Smooth muscle cell of the umbilical artery (primary cell): ENCODE measurements around the gene PFKM. TPM values are rescaled to one million over a fixed set of nuclear protein-coding genes. Genes with fewer than 3 reads are reported as not detected.

ENCODE experiments used
- total RNA-seq: library from RNA; depleted of rRNA; stranded (reverse); fragments of >200 nt; gene quantifications from 2 replicates; pipeline ENCODE4 v1.2.3, GENCODE V29; 2014

Gene PFKM
- total RNA-seq = 97.2 and 108 TPM in 2 replicates

DNA sequence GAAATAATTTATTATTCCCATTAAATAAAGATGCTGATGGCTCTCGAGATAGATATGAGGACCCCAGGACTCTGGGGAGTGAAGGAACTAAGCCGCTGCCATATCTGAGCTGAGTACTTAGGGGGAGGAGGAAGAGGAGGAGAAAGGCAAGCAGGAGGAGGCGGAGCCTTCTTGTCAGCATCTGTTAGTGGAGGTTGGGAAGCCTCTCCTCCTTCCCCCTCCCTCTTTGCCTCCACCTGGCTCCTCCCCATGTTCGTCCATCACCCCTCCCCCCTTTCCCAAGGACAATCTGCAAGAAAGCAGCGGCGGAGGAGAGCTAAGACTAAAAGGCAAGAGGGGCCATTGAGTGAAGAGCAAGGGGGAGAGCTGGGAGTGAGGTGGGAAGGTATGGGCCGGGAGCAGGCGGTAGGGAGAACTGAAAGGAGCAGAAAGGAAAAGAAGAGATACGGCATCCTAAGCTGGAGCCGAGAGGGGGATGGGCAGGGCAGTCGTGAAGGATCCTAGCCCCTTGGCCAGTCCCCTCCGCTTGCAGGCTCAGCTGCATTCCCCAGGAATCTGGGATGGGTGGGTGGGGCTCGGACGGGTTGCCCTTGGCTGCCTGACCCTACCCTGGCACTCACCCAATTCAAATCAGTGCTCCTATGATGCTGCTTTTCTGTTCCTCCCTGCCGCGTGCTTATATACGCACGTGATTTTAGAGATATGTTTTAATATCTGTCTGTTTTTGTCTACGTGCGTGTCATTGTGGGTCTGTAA lies at the start of gene PFKM:
PFKM (plus strand) TSS at position 287 of the 756 bp plus-strand sequence. CDS start 3,411 bp downstream, outside the sequence.

DNA sequence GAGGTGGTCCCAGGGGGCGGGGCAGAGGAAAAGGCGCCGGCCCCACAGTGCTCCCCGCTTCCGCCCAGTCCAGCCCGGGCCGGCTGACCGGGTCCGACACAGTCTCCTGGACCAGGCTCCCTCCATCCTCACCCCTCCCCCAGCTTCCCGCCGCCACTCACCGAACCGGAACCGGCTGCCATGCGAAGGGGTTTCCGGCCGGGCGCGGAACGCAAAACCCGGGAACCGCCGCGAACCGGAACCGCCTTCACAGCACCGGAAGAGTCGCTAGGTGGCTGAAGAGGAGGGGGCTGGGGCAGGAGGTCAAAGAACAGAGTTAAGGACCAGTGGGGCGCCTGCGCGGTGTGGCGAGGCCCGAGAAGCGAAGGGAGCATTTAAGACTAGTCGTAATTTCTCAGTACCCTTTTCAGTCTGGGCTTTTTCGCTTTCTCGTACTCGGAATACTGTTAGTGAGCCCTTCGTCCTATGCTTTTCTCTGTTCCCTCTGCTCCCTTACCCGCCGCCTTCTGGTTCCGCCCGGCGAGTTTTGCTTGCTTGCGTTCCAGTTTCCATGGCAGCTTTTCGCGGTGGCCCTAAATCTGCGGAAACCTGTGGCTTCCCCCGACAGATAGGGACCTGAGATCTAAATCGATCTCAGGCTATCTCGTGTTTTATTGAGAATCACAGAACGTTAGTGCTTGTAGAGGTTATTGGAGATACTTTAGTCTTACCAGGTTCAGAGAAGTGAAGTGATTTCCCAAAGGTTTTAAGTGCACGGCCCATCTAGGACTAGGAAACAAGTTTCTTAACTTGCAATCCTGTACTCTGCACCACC lies 13.1 kb upstream of the PFKM start, which contains the start of gene SENP1:
SENP1 (minus strand) TSS at position 213 of the 814 bp plus-strand sequence. CDS start 4,607 bp downstream, outside the sequence.

DNA sequence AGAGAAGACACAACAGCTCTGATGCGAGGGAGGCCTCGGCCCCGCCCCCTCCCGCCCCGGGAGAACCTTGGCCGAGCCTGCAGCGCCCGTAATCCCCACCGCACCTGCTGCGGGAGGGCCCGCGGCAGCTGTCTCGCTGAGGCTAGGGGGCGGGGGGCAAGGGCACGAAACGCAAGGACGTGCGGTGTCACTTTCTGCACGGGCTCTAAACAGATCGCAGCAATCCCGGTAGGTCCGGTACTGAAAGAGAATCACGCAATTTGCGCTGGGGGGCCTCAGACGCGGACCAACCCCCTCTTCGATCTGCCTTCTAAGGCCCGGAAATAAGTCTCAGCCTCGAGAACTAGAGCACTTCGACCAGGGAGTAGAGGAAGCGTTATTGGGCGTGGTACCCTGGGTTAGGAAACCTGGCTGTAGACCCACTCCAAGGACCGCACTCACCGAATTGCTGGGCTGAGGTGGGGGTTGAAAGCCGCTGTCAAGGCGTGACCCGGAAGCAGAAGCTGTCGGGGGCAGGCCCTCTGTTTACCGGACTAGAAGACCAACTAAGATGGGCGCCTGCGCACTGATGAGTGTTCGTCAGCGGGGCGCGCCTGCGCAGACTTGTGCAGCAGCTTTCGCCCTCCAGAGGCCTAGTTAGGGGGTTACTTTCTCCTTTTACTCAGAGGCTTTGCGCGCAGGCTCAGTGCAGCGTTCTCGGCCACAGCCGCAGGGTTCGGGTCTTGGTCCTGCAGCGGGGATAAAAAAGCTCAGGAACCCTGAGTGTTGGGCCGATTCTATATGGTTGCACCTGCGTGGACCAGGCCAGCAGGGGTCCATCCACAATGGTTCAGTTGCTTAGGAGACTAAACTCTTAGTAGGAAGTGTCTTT lies 38.1 kb downstream of the PFKM start, which contains the start of gene ASB8:
ASB8 (minus strand) TSS at position 498 of the 871 bp plus-strand sequence. CDS start 4,019 bp downstream, outside the sequence.

DNA sequence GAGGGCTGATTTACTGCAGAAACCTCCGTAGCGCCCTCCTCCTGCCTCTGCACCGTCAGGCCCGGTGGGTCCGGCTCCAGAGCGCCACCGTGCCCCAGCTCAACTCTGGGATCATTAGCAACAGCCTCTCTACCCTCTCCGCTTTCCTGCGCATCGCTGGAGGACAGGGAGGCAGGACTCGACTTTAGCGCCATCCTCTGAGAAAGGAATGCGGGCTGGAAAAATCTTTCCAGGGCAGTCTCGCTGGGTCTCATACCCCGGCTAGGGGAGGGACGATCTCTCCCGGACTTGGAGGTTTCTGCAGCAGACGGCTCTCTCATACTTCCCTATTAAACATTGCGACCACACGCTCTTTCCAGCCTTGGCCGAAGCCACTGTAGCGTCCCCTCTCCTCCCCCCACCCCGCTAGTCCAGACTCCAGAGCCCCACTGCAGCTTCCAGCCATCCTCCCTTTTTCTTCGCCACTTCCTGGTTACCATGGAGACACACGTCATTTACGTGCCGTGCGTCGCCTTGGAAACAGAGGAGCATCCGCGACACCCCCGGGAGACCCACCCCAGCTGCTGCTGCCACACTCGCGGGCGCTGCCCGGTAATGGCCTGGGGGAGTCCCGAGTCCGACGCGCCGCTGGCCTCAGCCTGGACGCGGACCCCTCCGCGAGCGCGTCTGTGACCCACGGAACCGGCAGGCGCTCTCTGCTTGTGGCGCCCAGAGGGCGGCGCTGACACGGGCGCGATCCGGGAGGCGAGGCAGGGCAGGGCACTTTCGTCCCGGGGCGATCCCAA lies 64.1 kb downstream of the PFKM start, which contains the start of gene CCDC184:
CCDC184 (plus strand) TSS at position 554 of the 785 bp plus-strand sequence. CDS start 479 bp downstream, outside the sequence.

Other genes with a start within 250 kb of the PFKM start
- 8.5 and 12.2 TPM in 2 replicates for gene VDR, start 214.4 kb upstream of the PFKM start, total RNA-seq
- gene TMEM106C, start 155.8 kb upstream of the PFKM start, total RNA-seq = 95.4 and 115 TPM in 2 replicates
- 0.18 TPM in 1 of 2 replicates, not detected in the other for gene COL2A1, start 114.9 kb upstream of the PFKM start, total RNA-seq
- gene SENP1, start 13.3 kb upstream of the PFKM start, total RNA-seq = 13.7 and 14.7 TPM in 2 replicates
- gene ASB8, start 38.2 kb downstream of the PFKM start, total RNA-seq = 12.1 and 13.7 TPM in 2 replicates
- gene CCDC184, start 64.3 kb downstream of the PFKM start, total RNA-seq = 0.89 and 1.6 TPM in 2 replicates
- gene OR10AD1, start 83.9 kb downstream of the PFKM start, total RNA-seq = not detected in 2 replicates
- 10.2 and 17.8 TPM in 2 replicates for gene ZNF641, start 231.6 kb downstream of the PFKM start, total RNA-seq